ENCODE results near the gene TSPAN3. TPM values are rescaled to one million over a fixed set of nuclear protein-coding genes. Genes with fewer than 3 reads are reported as not detected.

TSPAN3 gene
- total RNA-seq, 4 donors from 2014 or later, result 77.3 to 114 (median 87.0) TPM

- H3K27ac ChIP-seq, result no peak overlapping the region
- H3K4me3 ChIP-seq, result no peak overlapping the region
- 59 to 75% methylated on average over 3 of the region's 3 CpGs for WGBS, 2 donors
- H3K36me3 ChIP-seq, result no peaks in the 10 kb centered on the region
- intact Hi-C loops (cut with DNase I), result no loop called here
- peaks cover 0 to 19% (median 4%) of the 10 kb centered on the region in 3 donors for H3K4me1 ChIP-seq
- H3K27me3 ChIP-seq, result no peaks in the 10 kb centered on the region
- DNase-seq, result no peak
- no peaks in the 10 kb centered on the region for H3K9me3 ChIP-seq
- TF ChIP-seq POLR2A (IDR thresholded peaks at IDR 0.05) (no peak), CTCF (IDR thresholded peaks at IDR 0.05) (no peak)
These were observed 33.2 kb upstream of the TSPAN3 start for GRCh38 chr15:77104155-77104554.

DNA sequence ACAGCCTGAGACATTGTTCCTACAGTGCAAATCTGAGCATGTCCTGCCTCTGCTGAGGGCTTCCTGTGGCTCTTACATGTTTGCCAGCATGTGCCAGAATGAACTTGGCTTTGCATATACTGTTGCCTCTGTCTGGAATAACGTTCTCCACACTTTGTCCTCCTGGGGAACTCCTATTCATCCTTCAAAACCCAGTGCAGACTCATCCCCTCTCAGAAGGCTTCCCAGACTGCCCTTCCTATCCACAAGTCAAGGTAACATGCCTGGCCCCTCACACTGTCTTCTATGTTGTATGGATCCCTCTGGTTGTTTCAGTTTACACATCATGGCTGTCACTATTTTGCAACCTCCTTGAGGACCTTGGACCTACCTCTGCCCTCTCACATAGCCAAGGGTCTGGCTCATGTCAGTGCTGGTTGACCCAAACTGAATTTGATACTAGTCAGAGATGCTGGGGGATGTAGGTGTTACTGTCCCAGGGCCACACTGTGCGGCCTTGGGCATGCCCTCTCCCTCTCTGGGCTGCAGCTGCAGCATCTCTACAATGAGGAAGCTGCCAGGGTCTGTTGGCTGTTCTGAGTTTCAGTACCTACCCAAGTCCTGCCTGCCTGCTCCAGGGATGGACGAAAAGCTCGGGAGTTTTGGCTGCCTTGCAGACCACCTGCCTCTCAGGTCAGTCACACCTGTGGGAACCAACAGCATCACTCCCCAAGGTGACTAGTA, 29.0 kb upstream of the TSPAN3 start:
- Histone ChIP-seq H3K9me3 (no peaks in the 10 kb centered on the region), H3K36me3 (no peaks in the 10 kb centered on the region), H3K27ac (no peak overlapping the region), H3K27me3 (no peaks in the 10 kb centered on the region), H3K4me3 (no peak overlapping the region), H3K4me1 (peaks cover 0 to 2% (median 0%) of the 10 kb centered on the region in 3 donors)
- no peak for TF ChIP-seq POLR2A (IDR thresholded peaks at IDR 0.05)
- TF ChIP-seq CTCF (IDR thresholded peaks at IDR 0.05), result no peak
- intact Hi-C loops (cut with DNase I), result no loop called here
- no peak for DNase-seq
- WGBS, 2 donors, result 68 to 82% methylated on average over 3 to 4 of the region's 4 CpGs

DNA sequence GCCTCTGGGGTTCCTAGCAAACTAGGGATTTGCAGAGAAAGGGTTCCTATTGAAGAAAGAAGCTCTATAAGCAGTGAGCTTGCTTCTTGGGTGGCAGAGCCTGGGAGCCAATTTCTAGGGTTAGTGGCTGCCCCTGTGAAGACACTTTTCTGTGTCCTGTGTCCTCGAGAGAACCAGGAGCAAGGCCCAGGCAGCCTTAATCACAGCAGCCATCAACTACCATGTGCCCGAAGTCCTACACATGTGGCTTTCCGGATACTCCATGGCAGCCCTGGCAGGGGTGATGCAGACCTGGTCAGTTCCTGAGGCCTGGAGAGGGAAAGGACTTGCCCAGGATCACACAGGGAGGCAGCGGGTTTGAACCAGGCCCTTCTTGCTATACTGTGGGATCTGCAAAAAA, 27.7 kb upstream of the TSPAN3 start:
- WGBS, 2 donors, result 96 to 100% methylated on average over 1 to 4 of the region's 4 CpGs
- H3K4me1 ChIP-seq, result no peaks in the 10 kb centered on the region
- no peak for DNase-seq

GRCh38 chr15:77097921-77098320, 27.0 kb upstream of the TSPAN3 start:
- intact Hi-C loops (cut with DNase I), result no loop called here
- DNase-seq, result no peak
- Histone ChIP-seq H3K27me3 (no peaks in the 10 kb centered on the region), H3K36me3 (no peaks in the 10 kb centered on the region), H3K4me1 (no peaks in the 10 kb centered on the region), H3K4me3 (no peak overlapping the region), H3K9me3 (no peaks in the 10 kb centered on the region), H3K27ac (no peak overlapping the region)
- TF ChIP-seq CTCF (IDR thresholded peaks at IDR 0.05) (no peak), POLR2A (IDR thresholded peaks at IDR 0.05) (no peak)
- WGBS, 2 donors, result no CpG with 5 or more reads among the region's 5 CpGs

More for the DNA sequence above, 27.7 kb upstream of the TSPAN3 start:
- H3K4me3 ChIP-seq, result no peak overlapping the region
- no peak for TF ChIP-seq POLR2A (IDR thresholded peaks at IDR 0.05)
- TF ChIP-seq CTCF (IDR thresholded peaks at IDR 0.05), result no peak
- intact Hi-C loops (cut with DNase I), result no loop called here
- H3K36me3 ChIP-seq, result no peaks in the 10 kb centered on the region
- no peaks in the 10 kb centered on the region for H3K9me3 ChIP-seq
- H3K27ac ChIP-seq, result no peak overlapping the region
- no peaks in the 10 kb centered on the region for H3K27me3 ChIP-seq

DNA sequence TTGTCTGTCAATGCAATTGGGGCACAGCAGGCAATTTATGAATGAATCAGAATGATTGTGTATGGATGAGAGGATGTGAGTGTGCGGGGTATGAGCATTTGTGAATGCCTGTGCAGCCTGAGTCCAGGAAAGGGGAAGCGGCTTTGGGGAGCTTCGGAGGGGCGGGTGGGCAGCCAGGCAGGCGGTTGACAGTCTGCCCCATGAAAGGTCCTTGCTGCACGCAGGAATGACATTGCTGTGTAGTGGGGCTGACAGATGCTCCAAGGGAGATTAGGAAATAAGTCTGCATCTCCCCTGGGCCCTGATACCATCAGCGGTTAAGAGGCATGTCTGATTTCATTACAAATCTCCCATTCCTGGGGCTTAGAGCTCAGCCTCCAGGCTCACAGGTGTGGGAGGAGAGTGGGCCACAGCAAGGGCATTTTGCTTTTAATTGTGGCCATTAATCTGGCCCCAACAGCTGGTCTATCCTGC, 26.4 kb upstream of the TSPAN3 start:
- intact Hi-C loops (cut with DNase I), result no loop called here
- Histone ChIP-seq H3K27ac (no peak overlapping the region), H3K9me3 (no peaks in the 10 kb centered on the region), H3K4me1 (no peaks in the 10 kb centered on the region), H3K4me3 (no peak overlapping the region), H3K27me3 (no peaks in the 10 kb centered on the region), H3K36me3 (no peaks in the 10 kb centered on the region)
- DNase-seq, result no peak
- no peak for TF ChIP-seq CTCF (IDR thresholded peaks at IDR 0.05)
- TF ChIP-seq POLR2A (IDR thresholded peaks at IDR 0.05), result no peak
- 90 to 97% methylated on average over 6 of the region's 7 CpGs for WGBS, 2 donors
